Stimulated activated CD8-positive, alpha-beta memory T cell treated with anti-CD3 and anti-CD28 coated beads, Interleukin-2, amount 100 ng/mL, for 48 hours (primary cell): ENCODE measurements around the gene ESRRA.

Source experiments
- DNase-seq, 2 donors: peaks; one replicate each; pipeline ENCODE4 v3.0.0-alpha.2; 2020; ENCODE audit warnings: low read depth in 2 of 2

The ESRRA gene

DNA sequence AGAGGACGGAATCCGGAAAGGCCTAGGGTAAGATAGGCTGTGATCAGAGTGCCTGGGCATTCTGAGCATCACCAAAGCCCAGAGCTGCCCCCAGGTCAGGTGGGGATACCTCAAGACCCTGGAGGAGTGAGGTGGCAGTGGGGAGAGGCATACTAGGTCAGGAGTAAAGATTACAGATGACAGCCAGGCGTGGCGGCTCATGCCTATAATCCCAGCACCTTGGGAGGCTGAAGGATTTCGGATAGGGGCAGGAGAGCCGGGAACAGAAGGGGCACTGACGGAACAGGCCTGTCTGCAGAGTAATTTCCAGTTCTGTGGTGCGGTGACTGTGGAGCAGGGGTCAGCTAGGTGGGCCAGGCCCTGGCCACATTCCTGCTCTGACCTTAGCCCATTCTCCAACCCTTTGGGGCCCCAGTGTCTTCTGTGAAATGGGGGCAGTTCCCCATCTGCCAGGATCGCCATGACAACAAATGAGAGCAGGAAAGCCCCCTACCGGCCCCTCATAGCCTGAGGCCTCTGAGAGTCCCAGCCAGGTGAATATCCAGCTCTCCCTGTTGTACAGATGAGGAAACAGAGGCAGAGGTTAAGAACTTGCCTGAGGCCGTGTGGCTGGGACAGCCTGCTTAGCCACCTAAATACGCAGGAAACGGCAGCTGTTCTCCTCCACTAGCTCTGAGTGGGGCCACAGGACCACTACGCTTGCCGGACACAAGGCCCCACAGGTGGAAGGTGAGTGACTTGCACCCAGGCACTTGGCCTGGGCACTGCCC is 30.1 kb upstream of the ESRRA start:
- DNase-seq, result no peak

- no peak for DNase-seq
Measured at GRCh38 chr11:64275841-64276240, 29.5 kb upstream of the ESRRA start.

GRCh38 chr11:64276653-64277431 is 28.5 kb upstream of the ESRRA start:
- DNase-seq, result no peak

- DNase-seq, result no peak
Measured at GRCh38 chr11:64278576-64279190, 26.6 kb upstream of the ESRRA start.

DNA sequence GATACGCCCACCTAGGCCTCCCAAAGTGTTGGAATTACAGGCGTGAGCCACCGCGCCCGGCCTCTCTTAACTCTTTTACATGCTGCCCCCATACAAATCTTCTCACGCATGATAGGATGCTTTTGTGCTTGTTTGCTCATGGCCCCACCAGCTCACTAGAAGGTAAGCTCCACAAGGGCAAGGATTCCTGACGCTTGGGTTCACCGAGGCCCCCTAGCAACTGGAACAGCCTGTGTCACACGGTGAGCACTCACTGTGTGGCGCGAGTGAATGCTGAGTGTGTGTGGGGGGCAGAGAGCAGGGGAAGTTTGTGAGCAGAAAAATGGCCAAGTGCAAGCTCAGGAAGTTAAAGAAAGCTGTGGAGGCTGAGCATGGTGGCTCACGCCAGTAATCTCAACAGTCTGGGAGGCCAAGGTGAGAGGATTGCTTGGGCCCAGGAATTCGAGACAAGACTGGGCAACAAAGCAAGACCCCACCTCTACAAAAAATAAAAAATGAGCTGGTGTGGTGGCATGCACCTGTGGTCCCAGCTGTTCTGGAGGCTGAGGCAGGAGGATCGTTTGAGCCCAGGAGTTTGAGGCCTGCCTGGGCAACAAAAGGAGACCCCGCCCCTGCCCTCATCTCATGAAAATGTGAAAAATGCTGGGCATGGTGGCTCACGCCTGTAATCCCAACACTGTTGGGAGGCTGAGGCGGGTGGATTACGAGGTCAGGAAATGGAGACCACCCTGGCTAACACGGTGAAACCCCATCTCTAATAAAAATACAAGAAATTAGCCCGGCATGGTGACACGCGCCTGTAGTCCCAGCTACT is 23.2 kb upstream of the ESRRA start:
- no peak for DNase-seq

- DNase-seq, result no peak
Measured at GRCh38 chr11:64283092-64283491, 22.2 kb upstream of the ESRRA start.

- DNase-seq, result peak; percentile 88 to 93
Measured at GRCh38 chr11:64284048-64284961, 21.0 kb upstream of the ESRRA start, which contains the start of gene BAD. BAD (minus strand) TSS chr11:64284665; CDS start chr11:64284368, 297 bp downstream.

- DNase-seq, result peak; percentile 84 to 87
Measured at GRCh38 chr11:64284962-64285884, 20.1 kb upstream of the ESRRA start, which contains the start of gene GPR137. GPR137 (plus strand) TSS chr11:64285848; CDS start chr11:64286525, 677 bp downstream.

DNA sequence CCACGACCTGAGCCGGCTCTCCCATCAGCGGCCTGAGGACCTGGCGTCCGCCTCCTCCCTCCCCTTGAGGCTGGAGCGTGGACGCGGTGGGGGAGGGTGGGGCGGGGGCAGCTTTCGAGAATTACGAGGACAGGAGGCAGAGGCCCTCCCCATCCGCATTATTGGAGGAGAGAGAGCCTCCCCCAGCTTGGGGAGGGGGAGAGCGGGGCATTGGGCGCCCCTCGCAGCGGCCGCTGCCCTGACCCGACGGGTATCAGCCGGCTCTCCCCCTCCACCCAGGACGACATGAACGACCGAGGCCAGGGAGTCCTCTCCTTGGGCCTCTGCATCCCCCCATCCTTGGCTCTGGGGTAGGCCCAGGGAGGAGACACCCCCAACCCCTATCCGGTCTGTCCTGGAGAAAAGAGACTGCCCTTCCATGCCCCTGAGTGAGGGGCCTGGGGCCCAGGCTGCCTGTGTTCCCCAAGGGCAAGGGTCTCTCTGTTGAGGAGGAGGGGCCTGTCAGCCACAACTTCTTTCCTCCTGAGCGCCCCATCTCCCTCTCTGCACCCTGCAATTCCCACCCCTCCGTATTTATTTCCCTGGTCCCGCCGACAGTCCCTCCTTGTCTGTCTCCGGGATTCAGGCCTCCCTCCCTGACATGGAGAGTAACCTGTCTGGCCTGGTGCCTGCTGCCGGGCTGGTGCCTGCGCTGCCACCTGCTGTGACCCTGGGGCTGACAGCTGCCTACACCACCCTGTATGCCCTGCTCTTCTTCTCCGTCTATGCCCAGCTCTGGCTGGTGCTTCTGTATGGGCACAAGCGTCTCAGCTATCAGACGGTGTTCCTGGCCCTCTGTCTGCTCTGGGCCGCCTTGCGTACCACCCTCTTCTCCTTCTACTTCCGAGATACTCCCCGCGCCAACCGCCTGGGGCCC is 19.2 kb upstream of the ESRRA start:
- DNase-seq, result no peak

DNA sequence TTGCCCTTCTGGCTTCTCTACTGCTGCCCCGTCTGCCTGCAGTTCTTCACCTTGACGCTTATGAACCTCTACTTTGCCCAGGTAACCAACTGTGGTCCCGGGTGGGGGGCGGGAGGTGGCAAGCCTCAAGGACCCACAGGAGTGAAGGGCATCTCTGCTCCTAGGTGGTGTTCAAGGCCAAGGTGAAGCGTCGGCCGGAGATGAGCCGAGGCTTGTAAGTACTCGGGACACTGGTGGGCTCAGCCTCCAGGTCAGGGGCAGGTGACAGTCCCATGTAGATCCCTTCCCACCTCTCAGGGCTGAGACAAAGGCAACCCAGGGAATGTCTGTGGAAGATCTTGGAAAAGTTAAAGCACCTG is 18.5 kb upstream of the ESRRA start:
- no peak for DNase-seq

GRCh38 chr11:64287676-64288352 is 17.5 kb upstream of the ESRRA start:
- no peak for DNase-seq

GRCh38 chr11:64288353-64288750 is 17.0 kb upstream of the ESRRA start:
- DNase-seq, result no peak

- no peak for DNase-seq
Measured at GRCh38 chr11:64289002-64289564, 16.2 kb upstream of the ESRRA start.

DNA sequence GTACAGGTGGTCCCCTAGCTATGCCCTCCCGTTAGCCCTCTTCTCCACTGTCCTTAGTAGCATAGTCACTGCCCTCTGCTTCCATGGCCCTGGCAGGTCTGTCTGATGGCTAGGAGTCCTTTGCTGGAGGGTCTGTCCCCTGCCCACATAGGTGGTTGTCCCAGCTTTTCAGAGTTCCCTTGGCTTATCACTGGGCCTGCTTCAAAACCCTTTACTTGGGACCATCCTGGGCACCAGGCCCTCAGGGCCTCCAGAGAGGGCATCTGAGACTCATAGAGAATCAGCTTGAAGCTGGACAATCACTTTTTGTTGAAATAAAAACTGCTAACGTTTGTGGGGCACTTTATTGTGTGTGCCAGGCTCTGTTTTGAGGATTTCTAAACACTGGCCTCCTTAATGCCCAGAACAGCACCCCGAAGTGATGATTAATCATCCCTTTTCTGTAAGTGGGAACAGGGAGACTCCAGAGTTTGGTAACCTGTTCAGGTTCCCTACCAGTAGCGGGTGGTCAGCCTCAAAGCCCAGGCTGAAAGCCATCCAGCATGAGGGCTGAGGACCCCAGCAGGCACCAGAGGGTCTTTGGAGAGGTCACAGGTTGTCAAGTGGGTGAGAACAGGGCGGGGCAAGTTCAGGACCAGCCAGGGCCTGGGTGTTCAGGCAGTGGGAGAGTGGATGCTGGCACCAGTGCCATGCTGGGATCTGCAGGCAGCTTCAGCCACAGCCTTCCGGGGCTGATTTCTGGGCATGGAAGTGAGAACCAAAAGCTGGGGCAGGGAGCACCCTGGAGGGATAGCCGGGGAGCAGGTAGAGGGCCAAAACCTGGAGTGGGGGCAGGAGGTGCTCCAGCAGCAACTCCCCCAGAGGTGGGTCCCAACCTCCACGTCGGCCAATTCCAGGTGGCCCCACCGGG is 14.7 kb upstream of the ESRRA start:
- no peak for DNase-seq

DNA sequence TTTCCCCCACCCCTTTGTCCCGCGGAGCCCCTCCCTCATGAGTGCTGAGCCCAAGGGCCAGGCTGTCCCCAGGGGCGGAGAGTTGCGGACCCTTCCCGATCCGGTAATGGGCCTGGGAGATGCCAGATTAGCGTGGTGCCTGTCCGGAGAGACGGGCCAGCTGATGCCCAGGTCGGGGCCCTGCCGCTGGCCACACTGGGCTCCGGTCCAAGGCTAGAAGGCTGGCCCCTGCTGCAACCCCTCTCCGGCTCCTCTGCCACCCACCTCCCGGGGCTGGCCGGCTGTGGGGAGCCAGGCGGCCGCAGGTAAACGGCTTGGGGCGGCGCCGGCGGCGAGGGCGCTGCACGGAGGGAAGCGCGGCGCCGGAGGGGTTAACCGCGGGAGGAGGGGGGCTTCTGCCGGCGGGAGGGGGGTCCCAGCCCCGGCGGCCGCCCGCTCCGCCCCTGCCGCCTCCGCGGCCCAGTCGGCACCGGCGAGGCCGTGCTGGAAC is 14.0 kb upstream of the ESRRA start, which contains the start of gene KCNK4:
TSS of gene KCNK4 (plus strand) at position 41 of the 490 bp plus-strand sequence. CDS start 1,717 bp downstream, outside the sequence.
- no peak for DNase-seq
